C4-2B (cell line): ENCODE measurements around the gene ATP5F1B.

Experiments
- ZFX ChIP-seq: fragments of 450-650 bp; IDR thresholded peaks from 2 replicates; pipeline ENCODE4 v1.6.1; 2017
- TF ChIP-seq, protein P1 (sequence below): fragments of 450-650 bp; conservative IDR thresholded peaks from 2 replicates; pipeline ENCODE4 v1.5.1; 2017; ENCODE audit warnings: mild to moderate bottlenecking

DNA sequence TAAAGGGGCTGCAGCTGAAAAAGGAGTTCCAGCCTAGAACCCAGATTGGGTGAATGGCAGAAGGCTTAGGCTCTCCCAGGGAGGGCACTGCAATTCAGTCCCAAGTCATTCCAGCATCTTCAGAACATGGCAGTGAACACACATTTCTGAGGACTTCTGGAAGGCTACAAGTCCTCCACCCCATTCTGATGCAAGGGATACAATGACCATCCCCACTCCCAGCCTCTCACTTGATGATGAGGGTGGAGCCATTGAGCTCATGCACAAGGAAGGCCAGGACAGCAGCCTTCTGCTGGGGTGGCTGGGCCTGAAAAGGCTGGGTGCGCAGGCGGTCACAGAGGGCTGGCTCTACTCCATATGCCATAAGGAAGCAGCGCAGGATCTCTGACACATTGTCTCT lies 41.4 kb downstream of the ATP5F1B start:
- TF ChIP-seq, protein P1, sequence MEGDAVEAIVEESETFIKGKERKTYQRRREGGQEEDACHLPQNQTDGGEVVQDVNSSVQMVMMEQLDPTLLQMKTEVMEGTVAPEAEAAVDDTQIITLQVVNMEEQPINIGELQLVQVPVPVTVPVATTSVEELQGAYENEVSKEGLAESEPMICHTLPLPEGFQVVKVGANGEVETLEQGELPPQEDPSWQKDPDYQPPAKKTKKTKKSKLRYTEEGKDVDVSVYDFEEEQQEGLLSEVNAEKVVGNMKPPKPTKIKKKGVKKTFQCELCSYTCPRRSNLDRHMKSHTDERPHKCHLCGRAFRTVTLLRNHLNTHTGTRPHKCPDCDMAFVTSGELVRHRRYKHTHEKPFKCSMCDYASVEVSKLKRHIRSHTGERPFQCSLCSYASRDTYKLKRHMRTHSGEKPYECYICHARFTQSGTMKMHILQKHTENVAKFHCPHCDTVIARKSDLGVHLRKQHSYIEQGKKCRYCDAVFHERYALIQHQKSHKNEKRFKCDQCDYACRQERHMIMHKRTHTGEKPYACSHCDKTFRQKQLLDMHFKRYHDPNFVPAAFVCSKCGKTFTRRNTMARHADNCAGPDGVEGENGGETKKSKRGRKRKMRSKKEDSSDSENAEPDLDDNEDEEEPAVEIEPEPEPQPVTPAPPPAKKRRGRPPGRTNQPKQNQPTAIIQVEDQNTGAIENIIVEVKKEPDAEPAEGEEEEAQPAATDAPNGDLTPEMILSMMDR, result no peak
- no peak for TF ChIP-seq ZFX
